Measurements from ENCODE around the gene IL23R. TPM values are rescaled to one million over a fixed set of nuclear protein-coding genes. Genes with fewer than 3 reads are reported as not detected.

IL23R gene
- total RNA-seq, 1 experiment from 2014 or later = not detected

DNA sequence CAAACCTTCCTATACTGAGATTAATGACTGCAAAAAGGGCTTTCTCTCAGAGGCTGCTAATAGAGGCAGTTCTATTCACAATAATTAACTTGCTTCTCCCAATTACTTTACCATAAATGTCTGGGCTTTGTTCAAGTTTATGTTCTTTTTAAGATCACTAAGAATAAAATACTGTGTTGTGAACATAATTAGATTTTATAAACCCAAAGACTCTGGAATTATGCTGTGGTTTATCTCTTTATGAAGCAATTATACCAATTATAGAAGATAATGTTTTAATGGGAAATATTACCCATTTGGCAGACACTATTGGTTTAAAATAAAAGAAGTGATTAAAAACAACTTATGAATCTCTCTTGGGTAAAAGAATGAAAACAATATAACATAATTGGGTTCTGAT, 97.9 kb downstream of the IL23R start:
- no peak for DNase-seq
- H3K36me3 ChIP-seq (replicated peaks; ENCODE audit: control insufficient read depth, insufficient read depth, low read length) = no peaks in the 10 kb centered on the region
- no peak overlapping the region for H3K4me3 ChIP-seq (ENCODE audit: insufficient read depth, low read depth, low read length)
- no peaks in the 10 kb centered on the region for H3K27me3 ChIP-seq (ENCODE audit: control insufficient read depth, insufficient read depth, low read length)

GRCh38 chr1:67264899-67265298, 98.6 kb downstream of the IL23R start:
- Histone ChIP-seq H3K4me3 (ENCODE audit: insufficient read depth, low read depth, low read length) (no peak overlapping the region), H3K27me3 (ENCODE audit: control insufficient read depth, insufficient read depth, low read length) (no peaks in the 10 kb centered on the region), H3K36me3 (replicated peaks; ENCODE audit: control insufficient read depth, insufficient read depth, low read length) (no peaks in the 10 kb centered on the region)
- DNase-seq = no peak

GRCh38 chr1:67269061-67269460, 102.8 kb downstream of the IL23R start:
- DNase-seq = no peak
- Histone ChIP-seq H3K36me3 (replicated peaks; ENCODE audit: control insufficient read depth, insufficient read depth, low read length) (no peaks in the 10 kb centered on the region), H3K4me3 (ENCODE audit: insufficient read depth, low read depth, low read length) (no peak overlapping the region), H3K27me3 (ENCODE audit: control insufficient read depth, insufficient read depth, low read length) (no peaks in the 10 kb centered on the region)

- DNase-seq = no peak
- Histone ChIP-seq H3K4me3 (ENCODE audit: insufficient read depth, low read depth, low read length) (no peak overlapping the region), H3K27me3 (ENCODE audit: control insufficient read depth, insufficient read depth, low read length) (no peaks in the 10 kb centered on the region), H3K36me3 (replicated peaks; ENCODE audit: control insufficient read depth, insufficient read depth, low read length) (no peaks in the 10 kb centered on the region)
These were observed 104.3 kb downstream of the IL23R start for GRCh38 chr1:67270541-67270940.

DNA sequence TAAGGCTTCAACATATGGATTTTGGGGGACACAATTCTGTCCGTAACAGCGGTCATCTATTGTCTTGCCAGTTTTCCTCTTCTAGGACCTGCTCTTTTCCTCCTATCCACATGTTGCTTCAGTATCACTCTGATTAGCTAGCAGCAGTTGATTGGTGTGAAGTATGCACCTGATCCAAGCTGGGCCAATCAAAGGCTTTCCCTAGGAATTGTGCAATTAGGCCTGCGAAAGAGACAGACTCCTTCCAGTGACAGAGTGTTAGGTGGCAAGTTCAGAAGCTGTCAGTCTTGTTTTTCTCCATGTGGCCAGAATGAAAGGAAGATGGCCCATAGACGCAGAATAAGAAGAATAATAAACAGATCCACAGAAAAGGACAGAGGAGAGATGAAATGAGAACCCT, 107.3 kb downstream of the IL23R start:
- DNase-seq = no peak
- Histone ChIP-seq H3K4me3 (ENCODE audit: insufficient read depth, low read depth, low read length) (no peak overlapping the region), H3K27me3 (ENCODE audit: control insufficient read depth, insufficient read depth, low read length) (no peaks in the 10 kb centered on the region), H3K36me3 (replicated peaks; ENCODE audit: control insufficient read depth, insufficient read depth, low read length) (no peaks in the 10 kb centered on the region)

- H3K27me3 ChIP-seq (ENCODE audit: control insufficient read depth, insufficient read depth, low read length) = no peaks in the 10 kb centered on the region
- H3K4me3 ChIP-seq (ENCODE audit: insufficient read depth, low read depth, low read length) = no peak overlapping the region
- no peak for DNase-seq
- H3K36me3 ChIP-seq (replicated peaks; ENCODE audit: control insufficient read depth, insufficient read depth, low read length) = no peaks in the 10 kb centered on the region
These were observed 108.5 kb downstream of the IL23R start for GRCh38 chr1:67274623-67275325.

- no peaks in the 10 kb centered on the region for H3K27me3 ChIP-seq (ENCODE audit: control insufficient read depth, insufficient read depth, low read length)
- DNase-seq = no peak
- no peak overlapping the region for H3K4me3 ChIP-seq (ENCODE audit: insufficient read depth, low read depth, low read length)
- no peaks in the 10 kb centered on the region for H3K36me3 ChIP-seq (replicated peaks; ENCODE audit: control insufficient read depth, insufficient read depth, low read length)
These were observed 114.4 kb downstream of the IL23R start for GRCh38 chr1:67280696-67281095.

DNA sequence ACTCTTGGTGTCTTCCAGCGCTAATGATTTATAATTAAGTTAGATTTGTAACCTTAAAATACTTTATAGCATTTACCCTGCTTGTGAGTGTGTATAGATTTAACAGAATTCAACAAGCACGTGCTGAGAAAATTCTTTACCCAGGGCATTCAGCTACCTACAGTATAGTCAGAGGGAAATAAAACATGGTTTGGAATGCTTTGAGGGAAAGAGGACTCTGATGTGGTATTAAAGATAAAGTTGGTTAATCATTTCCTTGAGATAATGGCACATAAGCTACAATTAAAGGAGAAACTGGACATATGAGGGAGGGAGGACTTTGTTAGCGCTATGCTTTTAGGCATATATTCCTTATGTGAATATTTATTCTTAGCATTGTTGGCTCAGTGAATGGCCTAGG, 115.0 kb downstream of the IL23R start:
- Histone ChIP-seq H3K27me3 (ENCODE audit: control insufficient read depth, insufficient read depth, low read length) (no peaks in the 10 kb centered on the region), H3K36me3 (replicated peaks; ENCODE audit: control insufficient read depth, insufficient read depth, low read length) (no peaks in the 10 kb centered on the region), H3K4me3 (ENCODE audit: insufficient read depth, low read depth, low read length) (no peak overlapping the region)
- DNase-seq = no peak

DNA sequence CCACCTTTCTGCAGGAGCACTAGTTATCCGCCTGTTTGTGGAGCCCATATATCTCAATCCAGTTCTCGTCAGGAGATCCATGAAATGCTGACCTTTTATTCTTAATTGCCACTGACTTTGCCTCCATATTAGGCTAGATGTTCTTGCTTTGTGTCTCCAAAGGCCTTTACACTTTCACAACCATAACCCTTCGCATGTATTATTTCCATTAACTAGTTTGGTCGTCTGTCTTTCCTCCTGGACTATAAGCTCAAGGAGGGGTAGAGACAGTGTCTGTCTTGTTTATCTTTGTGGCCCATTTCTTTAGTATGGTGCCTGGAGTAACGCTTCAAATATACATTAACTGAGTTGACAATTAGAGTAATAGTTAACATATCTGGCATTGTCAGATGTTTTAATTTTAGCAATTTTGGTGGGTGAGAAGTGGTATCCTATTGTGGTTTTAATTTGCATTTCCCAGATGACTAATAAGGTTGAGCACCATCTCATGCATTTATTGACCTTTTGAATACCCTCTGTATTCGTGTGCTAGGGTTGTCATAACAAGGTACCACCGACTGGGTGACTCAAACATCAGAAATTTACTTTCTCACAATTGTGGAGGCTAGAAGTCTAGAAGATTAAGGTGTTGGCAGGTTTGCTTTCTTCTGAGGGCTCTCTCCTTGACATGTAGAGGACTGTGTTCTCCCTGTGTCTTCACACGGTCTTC, 119.7 kb downstream of the IL23R start:
- H3K4me3 ChIP-seq (ENCODE audit: insufficient read depth, low read depth, low read length) = no peak overlapping the region
- no peaks in the 10 kb centered on the region for H3K36me3 ChIP-seq (replicated peaks; ENCODE audit: control insufficient read depth, insufficient read depth, low read length)
- no peak for DNase-seq
- no peaks in the 10 kb centered on the region for H3K27me3 ChIP-seq (ENCODE audit: control insufficient read depth, insufficient read depth, low read length)

GRCh38 chr1:67290236-67290635, 124.0 kb downstream of the IL23R start:
- DNase-seq = no peak
- Histone ChIP-seq H3K27me3 (ENCODE audit: control insufficient read depth, insufficient read depth, low read length) (no peaks in the 10 kb centered on the region; the same call in 1 of the 2 replicates), H3K36me3 (replicated peaks; ENCODE audit: control insufficient read depth, insufficient read depth, low read length) (no peaks in the 10 kb centered on the region), H3K4me3 (ENCODE audit: insufficient read depth, low read depth, low read length) (no peak overlapping the region)

DNA sequence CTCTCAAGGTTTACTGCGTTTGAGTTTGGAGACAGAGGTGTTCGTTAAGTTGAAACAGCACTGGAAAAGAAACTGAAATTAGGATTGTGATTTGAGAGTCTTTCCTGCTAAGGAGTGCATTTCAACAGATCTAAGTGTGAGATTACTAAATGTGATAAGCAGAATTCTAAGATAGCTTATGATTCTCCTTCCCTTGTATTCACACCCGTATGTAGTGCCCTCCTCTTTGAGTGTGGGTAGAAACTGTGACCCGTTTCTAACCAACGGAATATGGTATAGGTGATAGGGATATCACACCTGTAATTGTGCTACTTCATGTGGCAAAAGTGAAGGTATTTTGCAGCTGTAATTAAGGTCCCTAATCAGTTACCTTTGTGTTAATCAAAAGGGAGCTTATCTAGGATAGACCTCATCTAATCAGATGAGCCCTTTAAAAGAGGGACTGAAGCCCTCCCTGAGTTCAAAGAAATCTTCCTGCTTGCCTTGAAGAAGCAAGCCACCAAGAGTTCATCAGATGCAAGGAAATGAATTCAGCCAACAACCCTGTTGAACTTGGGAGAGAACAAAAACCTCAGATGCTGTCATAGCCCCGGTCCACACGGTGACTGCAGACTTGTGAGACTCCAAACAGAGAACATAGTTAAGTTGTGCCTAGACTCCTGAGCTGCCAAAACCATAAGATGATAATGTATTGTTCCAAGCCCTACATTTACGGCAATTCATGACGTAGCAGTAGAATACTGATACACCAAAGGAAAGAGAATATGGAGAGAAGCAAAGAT, 128.8 kb downstream of the IL23R start:
- no peak overlapping the region for H3K4me3 ChIP-seq (ENCODE audit: insufficient read depth, low read depth, low read length)
- DNase-seq = no peak
- no peaks in the 10 kb centered on the region for H3K36me3 ChIP-seq (replicated peaks; ENCODE audit: control insufficient read depth, insufficient read depth, low read length)
- no peaks in the 10 kb centered on the region; the same call in 1 of the 2 replicates for H3K27me3 ChIP-seq (ENCODE audit: control insufficient read depth, insufficient read depth, low read length)

DNA sequence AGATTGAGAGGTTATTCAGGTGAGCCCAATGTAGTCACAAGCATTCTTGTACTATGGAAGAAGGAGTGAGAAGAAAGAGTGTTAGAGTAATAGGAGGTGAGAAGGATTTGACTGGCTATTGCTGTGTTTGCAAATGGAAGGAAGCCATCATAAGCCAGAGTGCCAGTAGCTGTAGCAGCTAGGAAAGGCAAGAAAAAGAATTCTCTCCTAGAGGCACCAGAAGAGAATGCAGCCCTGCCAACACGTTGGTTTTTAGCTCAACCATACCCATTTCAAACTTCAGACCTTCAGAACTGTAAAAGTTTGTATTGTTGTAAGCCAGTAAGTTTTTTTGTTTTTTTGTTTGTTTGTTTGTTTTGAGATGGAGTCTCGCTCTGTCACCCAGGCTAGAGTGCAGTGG, 132.5 kb downstream of the IL23R start:
- Histone ChIP-seq H3K36me3 (replicated peaks; ENCODE audit: control insufficient read depth, insufficient read depth, low read length) (no peaks in the 10 kb centered on the region), H3K27me3 (ENCODE audit: control insufficient read depth, insufficient read depth, low read length) (no peaks in the 10 kb centered on the region; the same call in 1 of the 2 replicates), H3K4me3 (ENCODE audit: insufficient read depth, low read depth, low read length) (no peak overlapping the region)
- DNase-seq = peak; percentile 25

DNA sequence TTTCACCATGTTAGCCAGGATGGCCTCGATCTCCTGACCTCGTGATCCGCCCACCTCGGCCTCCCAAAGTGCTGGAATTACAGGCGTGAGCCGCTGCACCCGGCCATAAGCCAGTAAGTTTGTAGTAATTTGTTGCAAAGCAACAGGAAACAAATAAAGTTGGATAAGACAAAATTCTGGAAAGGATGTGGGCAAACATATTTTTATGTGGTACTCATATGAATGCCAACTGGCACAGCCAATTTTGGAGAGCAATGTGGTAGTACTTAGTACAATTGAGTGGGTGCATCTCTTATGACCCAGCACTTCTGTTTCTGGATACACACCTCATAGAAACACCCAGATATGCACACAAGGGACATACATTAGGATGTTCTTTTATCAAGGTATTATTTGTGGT, 133.0 kb downstream of the IL23R start:
- no peaks in the 10 kb centered on the region for H3K27me3 ChIP-seq (ENCODE audit: control insufficient read depth, insufficient read depth, low read length)
- no peaks in the 10 kb centered on the region for H3K36me3 ChIP-seq (replicated peaks; ENCODE audit: control insufficient read depth, insufficient read depth, low read length)
- no peak overlapping the region for H3K4me3 ChIP-seq (ENCODE audit: insufficient read depth, low read depth, low read length)

GRCh38 chr1:67300561-67300960, 134.3 kb downstream of the IL23R start:
- no peak for DNase-seq
- Histone ChIP-seq H3K36me3 (replicated peaks; ENCODE audit: control insufficient read depth, insufficient read depth, low read length) (no peaks in the 10 kb centered on the region), H3K27me3 (ENCODE audit: control insufficient read depth, insufficient read depth, low read length) (no peaks in the 10 kb centered on the region), H3K4me3 (ENCODE audit: insufficient read depth, low read depth, low read length) (no peak overlapping the region)

More for the DNA sequence above, 133.0 kb downstream of the IL23R start:
- DNase-seq = no peak

- Histone ChIP-seq H3K36me3 (replicated peaks; ENCODE audit: control insufficient read depth, insufficient read depth, low read length) (no peaks in the 10 kb centered on the region), H3K27me3 (ENCODE audit: control insufficient read depth, insufficient read depth, low read length) (peaks cover 28% of the 10 kb centered on the region), H3K4me3 (ENCODE audit: insufficient read depth, low read depth, low read length) (no peak overlapping the region)
- no peak for DNase-seq
These were observed 137.8 kb downstream of the IL23R start for GRCh38 chr1:67304023-67304422.
